WTC11 (cell line): ENCODE data around the gene CMPK2. TPM values are rescaled to one million over a fixed set of nuclear protein-coding genes. Genes with fewer than 3 reads are reported as not detected.

ENCODE experiments used
- ATAC-seq: fragments of 200-7000 bp; cut with Tn5 transposase; 2 replicates; pipeline ENCODE4 v1.10.0; 2021; ENCODE audit warnings: mild to moderate bottlenecking, moderate library complexity
- CTCF ChIA-PET: fragments of 300-600 bp; sonication (Branson Sonifier 250); formaldehyde crosslinking; loops from one replicate; lab custom pipeline; 2021; ENCODE audit warnings: antibody characterized with exemption; lab: Charles Lee
- POLR2A ChIA-PET: fragments of 350-600 bp; sonication (Branson Sonifier 250); formaldehyde crosslinking; loops from one replicate; lab custom pipeline; 2021; ENCODE audit warnings: antibody characterized with exemption; lab: Charles Lee
- DNase-seq: peaks from one replicate; pipeline ENCODE4 v3.0.0; 2021; ENCODE audit warnings: low spot score
- H3K27ac Mint-ChIP-seq: 2 replicates; pipeline ENCODE4 v1.8.0; 2021; ENCODE audit warnings: mixed read lengths
- H3K27me3 Mint-ChIP-seq: 2 replicates; pipeline ENCODE4 v1.8.0; 2021; ENCODE audit warnings: low read depth, mild to moderate bottlenecking, moderate library complexity, mixed read lengths
- H3K36me3 Mint-ChIP-seq: 2 replicates; pipeline ENCODE4 v1.8.0; 2021; ENCODE audit warnings: mixed read lengths
- H3K4me1 Mint-ChIP-seq: 2 replicates; pipeline ENCODE4 v1.8.0; 2022; ENCODE audit warnings: mixed read lengths
- H3K4me3 Mint-ChIP-seq: 2 replicates; pipeline ENCODE4 v1.8.0; 2021; ENCODE audit warnings: mild to moderate bottlenecking, moderate library complexity, mixed read lengths
- H3K9me3 Mint-ChIP-seq: 2 replicates; pipeline ENCODE4 v1.8.0; 2021; ENCODE audit warnings: mixed read lengths
- CREB1 ChIP-seq: sonication (generic); formaldehyde crosslinking; IDR thresholded peaks from 2 replicates; pipeline ENCODE4 v1.8.0; 2023; ENCODE audit warnings: mild to moderate bottlenecking, missing genetic modification reagents
- CREM ChIP-seq: sonication (generic); formaldehyde crosslinking; IDR thresholded peaks from 2 replicates; pipeline ENCODE4 v1.8.1; 2022; ENCODE audit warnings: mild to moderate bottlenecking, missing genetic modification reagents, moderate library complexity
- ESRRA ChIP-seq: sonication (generic); formaldehyde crosslinking; IDR thresholded peaks from 2 replicates; pipeline ENCODE4 v1.8.1; 2022; ENCODE audit warnings: mild to moderate bottlenecking, missing genetic modification reagents, borderline replicate concordance
- FOXK1 ChIP-seq: sonication (generic); formaldehyde crosslinking; IDR thresholded peaks from 2 replicates; pipeline ENCODE4 v1.8.0; 2022; ENCODE audit warnings: mild to moderate bottlenecking, moderate library complexity, missing genetic modification reagents
- HMGA2 ChIP-seq: fragments of 250-450 bp; sonication (Bioruptor Pico); IDR thresholded peaks from 2 replicates; pipeline ENCODE4 v1.4.0; 2021; ENCODE audit warnings: mild to moderate bottlenecking, moderate library complexity
- MXD4 ChIP-seq: fragments of 250-450 bp; sonication (Bioruptor Pico); IDR thresholded peaks from 2 replicates; pipeline ENCODE4 v1.8.0; 2021; ENCODE audit warnings: mild to moderate bottlenecking, moderate library complexity, borderline replicate concordance
- MYBL2 ChIP-seq: sonication (generic); formaldehyde crosslinking; IDR thresholded peaks from 2 replicates; pipeline ENCODE4 v1.8.1; 2023; ENCODE audit warnings: mild to moderate bottlenecking, moderate library complexity, missing genetic modification reagents
- NFE2L1 ChIP-seq: sonication (generic); formaldehyde crosslinking; IDR thresholded peaks from 2 replicates; pipeline ENCODE4 v1.8.1; 2023; ENCODE audit warnings: missing genetic modification reagents
- NR1H2 ChIP-seq: sonication (generic); formaldehyde crosslinking; IDR thresholded peaks from 2 replicates; pipeline ENCODE4 v1.9.0; 2021; ENCODE audit warnings: mild to moderate bottlenecking, moderate library complexity, missing genetic modification reagents
- NR3C1 ChIP-seq: sonication (generic); formaldehyde crosslinking; conservative IDR thresholded peaks from 2 replicates; pipeline ENCODE4 v1.8.1; 2023; ENCODE audit warnings: low read depth, mild to moderate bottlenecking, missing genetic modification reagents
- OVOL2 ChIP-seq: fragments of 250-450 bp; sonication (Bioruptor Pico); IDR thresholded peaks from 2 replicates; pipeline ENCODE4 v1.9.0; 2021; ENCODE audit warnings: mild to moderate bottlenecking, borderline replicate concordance
- PRRX2 ChIP-seq: fragments of 250-450 bp; sonication (Bioruptor Pico); IDR thresholded peaks from 2 replicates; pipeline ENCODE4 v1.8.0; 2021; ENCODE audit warnings: mild to moderate bottlenecking
- RORB ChIP-seq: fragments of 250-450 bp; sonication (Bioruptor Pico); IDR thresholded peaks from 2 replicates; pipeline ENCODE4 v1.9.0; 2021; ENCODE audit warnings: mild to moderate bottlenecking
- SOX15 ChIP-seq: fragments of 250-450 bp; sonication (Bioruptor Pico); IDR thresholded peaks from 2 replicates; pipeline ENCODE4 v1.9.0; 2021; ENCODE audit warnings: mild to moderate bottlenecking
- TEAD4 ChIP-seq: sonication (generic); formaldehyde crosslinking; IDR thresholded peaks from 2 replicates; pipeline ENCODE4 v1.8.0; 2022; ENCODE audit warnings: mild to moderate bottlenecking, missing genetic modification reagents
- USF2 ChIP-seq: sonication (generic); formaldehyde crosslinking; IDR thresholded peaks from 2 replicates; pipeline ENCODE4 v1.8.1; 2023; ENCODE audit warnings: mild to moderate bottlenecking, missing genetic modification reagents, moderate library complexity
- ZNF232 ChIP-seq: sonication (generic); formaldehyde crosslinking; IDR thresholded peaks from 2 replicates; pipeline ENCODE4 v1.8.0; 2022; ENCODE audit warnings: mild to moderate bottlenecking, missing genetic modification reagents
- ZNF317 ChIP-seq: sonication (generic); formaldehyde crosslinking; IDR thresholded peaks from 2 replicates; pipeline ENCODE4 v1.8.1; 2023; ENCODE audit warnings: low read depth, mild to moderate bottlenecking, moderate library complexity, missing genetic modification reagents, borderline replicate concordance
- ZNF416 ChIP-seq: fragments of 250-450 bp; sonication (Bioruptor Pico); IDR thresholded peaks from 2 replicates; pipeline ENCODE4 v1.9.0; 2021; ENCODE audit warnings: mild to moderate bottlenecking, inconsistent platforms
- total RNA-seq: library from RNA; stranded (reverse); gene quantifications from 3 replicates; pipeline ENCODE4 v1.2.3, GENCODE V29; 2021
- TF ChIP-seq, protein P1 (sequence below): sonication (generic); formaldehyde crosslinking; conservative IDR thresholded peaks from 2 replicates; pipeline ENCODE4 v1.8.1; 2022; ENCODE audit warnings: mild to moderate bottlenecking, missing genetic modification reagents
- TF ChIP-seq, protein P2 (sequence below): fragments of 250-450 bp; sonication (Bioruptor Pico); IDR thresholded peaks from 2 replicates; pipeline ENCODE4 v1.8.0; 2021; ENCODE audit warnings: mild to moderate bottlenecking
- TF ChIP-seq, protein P3 (sequence below): fragments of 250-450 bp; sonication (Bioruptor Pico); IDR thresholded peaks from 2 replicates; pipeline ENCODE4 v1.9.0; 2021; ENCODE audit warnings: mild to moderate bottlenecking, borderline replicate concordance
- TF ChIP-seq, protein P4 (sequence below): fragments of 250-450 bp; sonication (Bioruptor Pico); IDR thresholded peaks from 2 replicates; pipeline ENCODE4 v1.9.0; 2021; ENCODE audit warnings: mild to moderate bottlenecking

CMPK2 gene
- total RNA-seq, 1 experiment from 2014 or later = 0.13 TPM

DNA sequence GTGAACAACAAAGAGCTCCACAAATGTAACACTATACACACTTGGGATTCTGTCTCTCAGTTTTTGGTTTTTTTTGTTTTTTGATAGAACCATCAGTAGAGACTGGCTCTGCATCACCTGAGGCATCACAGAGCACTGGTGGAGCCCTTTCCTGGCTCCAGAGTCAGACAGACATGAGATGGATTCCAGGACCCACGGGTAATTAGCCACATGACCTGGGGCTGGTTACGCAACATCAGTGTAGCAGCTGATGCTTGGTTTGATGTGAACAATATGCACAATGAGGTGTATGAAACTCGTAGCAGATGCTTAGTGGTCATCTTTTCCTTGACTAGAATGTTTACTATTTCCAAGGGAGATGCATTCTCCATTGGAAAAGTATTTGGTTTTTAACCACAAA, 40.7 kb downstream of the CMPK2 start (continued):
- TF ChIP-seq, protein P1, sequence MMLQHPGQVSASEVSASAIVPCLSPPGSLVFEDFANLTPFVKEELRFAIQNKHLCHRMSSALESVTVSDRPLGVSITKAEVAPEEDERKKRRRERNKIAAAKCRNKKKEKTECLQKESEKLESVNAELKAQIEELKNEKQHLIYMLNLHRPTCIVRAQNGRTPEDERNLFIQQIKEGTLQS (CRISPR knock-in tag) = no peak
- TF ChIP-seq ESRRA (no peak), NFE2L1 (CRISPR knock-in tag) (no peak), ZNF232 (CRISPR knock-in tag) (no peak)

GRCh38 chr2:6823111-6823510, 42.6 kb downstream of the CMPK2 start:
- TF ChIP-seq, protein P2, sequence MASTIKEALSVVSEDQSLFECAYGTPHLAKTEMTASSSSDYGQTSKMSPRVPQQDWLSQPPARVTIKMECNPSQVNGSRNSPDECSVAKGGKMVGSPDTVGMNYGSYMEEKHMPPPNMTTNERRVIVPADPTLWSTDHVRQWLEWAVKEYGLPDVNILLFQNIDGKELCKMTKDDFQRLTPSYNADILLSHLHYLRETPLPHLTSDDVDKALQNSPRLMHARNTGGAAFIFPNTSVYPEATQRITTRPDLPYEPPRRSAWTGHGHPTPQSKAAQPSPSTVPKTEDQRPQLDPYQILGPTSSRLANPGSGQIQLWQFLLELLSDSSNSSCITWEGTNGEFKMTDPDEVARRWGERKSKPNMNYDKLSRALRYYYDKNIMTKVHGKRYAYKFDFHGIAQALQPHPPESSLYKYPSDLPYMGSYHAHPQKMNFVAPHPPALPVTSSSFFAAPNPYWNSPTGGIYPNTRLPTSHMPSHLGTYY = no peak
- TF ChIP-seq MXD4 (CRISPR knock-in tag) (no peak), OVOL2 (CRISPR knock-in tag) (no peak), ZNF317 (CRISPR knock-in tag) (no peak), NR3C1 (no peak), CREB1 (CRISPR knock-in tag) (no peak), USF2 (CRISPR knock-in tag) (no peak), RORB (CRISPR knock-in tag) (no peak), PRRX2 (CRISPR knock-in tag) (no peak), HMGA2 (no peak), FOXK1 (CRISPR knock-in tag) (no peak), MYBL2 (CRISPR knock-in tag) (no peak), TEAD4 (CRISPR knock-in tag) (no peak), ZNF416 (CRISPR knock-in tag) (no peak), CREM (CRISPR knock-in tag) (no peak), SOX15 (CRISPR knock-in tag) (no peak), NR1H2 (CRISPR knock-in tag) (no peak)
- TF ChIP-seq, protein P3, sequence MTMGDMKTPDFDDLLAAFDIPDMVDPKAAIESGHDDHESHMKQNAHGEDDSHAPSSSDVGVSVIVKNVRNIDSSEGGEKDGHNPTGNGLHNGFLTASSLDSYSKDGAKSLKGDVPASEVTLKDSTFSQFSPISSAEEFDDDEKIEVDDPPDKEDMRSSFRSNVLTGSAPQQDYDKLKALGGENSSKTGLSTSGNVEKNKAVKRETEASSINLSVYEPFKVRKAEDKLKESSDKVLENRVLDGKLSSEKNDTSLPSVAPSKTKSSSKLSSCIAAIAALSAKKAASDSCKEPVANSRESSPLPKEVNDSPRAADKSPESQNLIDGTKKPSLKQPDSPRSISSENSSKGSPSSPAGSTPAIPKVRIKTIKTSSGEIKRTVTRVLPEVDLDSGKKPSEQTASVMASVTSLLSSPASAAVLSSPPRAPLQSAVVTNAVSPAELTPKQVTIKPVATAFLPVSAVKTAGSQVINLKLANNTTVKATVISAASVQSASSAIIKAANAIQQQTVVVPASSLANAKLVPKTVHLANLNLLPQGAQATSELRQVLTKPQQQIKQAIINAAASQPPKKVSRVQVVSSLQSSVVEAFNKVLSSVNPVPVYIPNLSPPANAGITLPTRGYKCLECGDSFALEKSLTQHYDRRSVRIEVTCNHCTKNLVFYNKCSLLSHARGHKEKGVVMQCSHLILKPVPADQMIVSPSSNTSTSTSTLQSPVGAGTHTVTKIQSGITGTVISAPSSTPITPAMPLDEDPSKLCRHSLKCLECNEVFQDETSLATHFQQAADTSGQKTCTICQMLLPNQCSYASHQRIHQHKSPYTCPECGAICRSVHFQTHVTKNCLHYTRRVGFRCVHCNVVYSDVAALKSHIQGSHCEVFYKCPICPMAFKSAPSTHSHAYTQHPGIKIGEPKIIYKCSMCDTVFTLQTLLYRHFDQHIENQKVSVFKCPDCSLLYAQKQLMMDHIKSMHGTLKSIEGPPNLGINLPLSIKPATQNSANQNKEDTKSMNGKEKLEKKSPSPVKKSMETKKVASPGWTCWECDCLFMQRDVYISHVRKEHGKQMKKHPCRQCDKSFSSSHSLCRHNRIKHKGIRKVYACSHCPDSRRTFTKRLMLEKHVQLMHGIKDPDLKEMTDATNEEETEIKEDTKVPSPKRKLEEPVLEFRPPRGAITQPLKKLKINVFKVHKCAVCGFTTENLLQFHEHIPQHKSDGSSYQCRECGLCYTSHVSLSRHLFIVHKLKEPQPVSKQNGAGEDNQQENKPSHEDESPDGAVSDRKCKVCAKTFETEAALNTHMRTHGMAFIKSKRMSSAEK (CRISPR knock-in tag) = no peak
- TF ChIP-seq, protein P4, sequence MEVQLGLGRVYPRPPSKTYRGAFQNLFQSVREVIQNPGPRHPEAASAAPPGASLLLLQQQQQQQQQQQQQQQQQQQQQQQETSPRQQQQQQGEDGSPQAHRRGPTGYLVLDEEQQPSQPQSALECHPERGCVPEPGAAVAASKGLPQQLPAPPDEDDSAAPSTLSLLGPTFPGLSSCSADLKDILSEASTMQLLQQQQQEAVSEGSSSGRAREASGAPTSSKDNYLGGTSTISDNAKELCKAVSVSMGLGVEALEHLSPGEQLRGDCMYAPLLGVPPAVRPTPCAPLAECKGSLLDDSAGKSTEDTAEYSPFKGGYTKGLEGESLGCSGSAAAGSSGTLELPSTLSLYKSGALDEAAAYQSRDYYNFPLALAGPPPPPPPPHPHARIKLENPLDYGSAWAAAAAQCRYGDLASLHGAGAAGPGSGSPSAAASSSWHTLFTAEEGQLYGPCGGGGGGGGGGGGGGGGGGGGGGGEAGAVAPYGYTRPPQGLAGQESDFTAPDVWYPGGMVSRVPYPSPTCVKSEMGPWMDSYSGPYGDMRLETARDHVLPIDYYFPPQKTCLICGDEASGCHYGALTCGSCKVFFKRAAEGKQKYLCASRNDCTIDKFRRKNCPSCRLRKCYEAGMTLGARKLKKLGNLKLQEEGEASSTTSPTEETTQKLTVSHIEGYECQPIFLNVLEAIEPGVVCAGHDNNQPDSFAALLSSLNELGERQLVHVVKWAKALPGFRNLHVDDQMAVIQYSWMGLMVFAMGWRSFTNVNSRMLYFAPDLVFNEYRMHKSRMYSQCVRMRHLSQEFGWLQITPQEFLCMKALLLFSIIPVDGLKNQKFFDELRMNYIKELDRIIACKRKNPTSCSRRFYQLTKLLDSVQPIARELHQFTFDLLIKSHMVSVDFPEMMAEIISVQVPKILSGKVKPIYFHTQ = no peak
- no peak overlapping the region for H3K4me3 Mint-ChIP-seq
- H3K4me1 Mint-ChIP-seq = no peaks in the 10 kb centered on the region
- ChIA-PET POLR2A (no interaction called here), CTCF (interaction anchor here (0.7 kb wide), 1 partner anchor 90 kb away, joined by 4 read pairs; no protein-coding TSS in a partner anchor)
- H3K36me3 Mint-ChIP-seq = peaks cover 57% of the 10 kb centered on the region
- DNase-seq (no peak), ATAC-seq (no peak)
- H3K9me3 Mint-ChIP-seq = peaks cover 85% of the 10 kb centered on the region
- no peak overlapping the region for H3K27ac Mint-ChIP-seq
- peaks cover 18% of the 10 kb centered on the region for H3K27me3 Mint-ChIP-seq
